Activated naive CD4-positive, alpha-beta T cell treated with anti-CD3 and anti-CD28 coated beads, Interleukin-2, amount 10 ng/mL, durations not matched to agents 7 days and 5 days (primary cell): Measurements from ENCODE around the gene AKAP13.

Experiments used
- CTCF ChIA-PET: fragments of 350-600 bp; sonication (Branson Sonifier 250); formaldehyde crosslinking; loops from one replicate; lab custom pipeline; 2021; ENCODE audit warnings: antibody characterized with exemption; lab: Charles Lee
- DNase-seq: peaks from one replicate; pipeline ENCODE4 v3.0.0-alpha.2; 2020
- H3K27ac Mint-ChIP-seq: one replicate; pipeline ENCODE4 v1.8.0; 2021; ENCODE audit warnings: mild to moderate bottlenecking, moderate library complexity, mixed read lengths
- H3K27me3 Mint-ChIP-seq: one replicate; pipeline ENCODE4 v1.8.0; 2021; ENCODE audit warnings: mild to moderate bottlenecking, mixed read lengths
- H3K36me3 Mint-ChIP-seq: one replicate; pipeline ENCODE4 v1.8.0; 2021; ENCODE audit warnings: mixed read lengths
- H3K4me1 Mint-ChIP-seq: one replicate; pipeline ENCODE4 v1.8.0; 2021; ENCODE audit warnings: mixed read lengths
- H3K4me3 Mint-ChIP-seq: one replicate; pipeline ENCODE4 v1.8.0; 2021; ENCODE audit warnings: mild to moderate bottlenecking, moderate library complexity, mixed read lengths
- H3K9me3 Mint-ChIP-seq: one replicate; pipeline ENCODE4 v1.8.0; 2021; ENCODE audit warnings: mixed read lengths

AKAP13 gene

GRCh38 chr15:85362436-85363081 is 17.8 kb upstream of the AKAP13 start:
- Mint-ChIP-seq H3K4me3 (no peak overlapping the region), H3K4me1 (peaks cover 13% of the 10 kb centered on the region), H3K36me3 (no peaks in the 10 kb centered on the region), H3K9me3 (no peaks in the 10 kb centered on the region), H3K27me3 (peaks cover 25% of the 10 kb centered on the region), H3K27ac (no peak overlapping the region)
- no peak for DNase-seq
- CTCF ChIA-PET, result interaction anchor here (1.8 kb wide), 1 partner anchor 14 kb away, joined by 3 read pairs; no protein-coding TSS in a partner anchor

- Mint-ChIP-seq H3K4me3 (no peak overlapping the region), H3K27ac (no peak overlapping the region), H3K9me3 (no peaks in the 10 kb centered on the region), H3K36me3 (no peaks in the 10 kb centered on the region), H3K27me3 (peaks cover 34% of the 10 kb centered on the region), H3K4me1 (peaks cover 12% of the 10 kb centered on the region)
- CTCF ChIA-PET, result no interaction called here
- no peak for DNase-seq
Measured at GRCh38 chr15:85365980-85366379, 14.4 kb upstream of the AKAP13 start.

GRCh38 chr15:85367741-85368140 is 12.7 kb upstream of the AKAP13 start:
- H3K27ac Mint-ChIP-seq, result no peak overlapping the region
- H3K36me3 Mint-ChIP-seq, result no peaks in the 10 kb centered on the region
- CTCF ChIA-PET, result no interaction called here
- H3K4me3 Mint-ChIP-seq, result no peak overlapping the region
- H3K4me1 Mint-ChIP-seq, result peaks cover 12% of the 10 kb centered on the region
- DNase-seq, result no peak
- peaks cover 29% of the 10 kb centered on the region for H3K27me3 Mint-ChIP-seq
- H3K9me3 Mint-ChIP-seq, result no peaks in the 10 kb centered on the region

DNA sequence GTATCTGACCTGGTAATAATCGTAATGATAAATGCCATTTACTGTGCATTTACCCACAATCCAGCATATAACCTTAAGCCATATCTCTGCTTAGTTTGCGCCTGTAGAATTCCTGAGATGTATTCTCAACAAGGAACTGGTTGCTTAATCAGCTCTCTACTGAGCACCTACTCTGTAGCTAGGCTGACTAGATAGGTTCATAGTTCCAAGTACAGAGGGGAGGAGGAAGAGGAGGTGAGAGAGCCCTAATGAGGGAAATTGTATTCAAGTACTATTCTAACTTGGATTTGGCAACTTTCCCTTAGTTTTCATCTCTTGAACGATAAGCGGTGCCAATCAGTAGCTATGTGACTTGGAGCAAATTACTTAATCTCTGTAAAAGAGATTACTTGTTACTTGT is 5.6 kb upstream of the AKAP13 start:
- no peak for DNase-seq
- Mint-ChIP-seq H3K27me3 (peaks cover 9% of the 10 kb centered on the region), H3K4me1 (peaks cover 33% of the 10 kb centered on the region), H3K36me3 (peaks cover 4% of the 10 kb centered on the region), H3K9me3 (no peaks in the 10 kb centered on the region), H3K4me3 (no peak overlapping the region), H3K27ac (no peak overlapping the region)
- CTCF ChIA-PET, result interaction anchor here (1.4 to 1.9 kb wide), 2 partner anchors 39 to 57 kb away, joined by 3 to 6 read pairs; no protein-coding TSS in a partner anchor

GRCh38 chr15:85377269-85377668 is 3.1 kb upstream of the AKAP13 start:
- Mint-ChIP-seq H3K27me3 (no peaks in the 10 kb centered on the region), H3K36me3 (peaks cover 6% of the 10 kb centered on the region), H3K4me3 (no peak overlapping the region), H3K4me1 (peaks cover 42% of the 10 kb centered on the region), H3K27ac (peak overlapping the region; percentile 31), H3K9me3 (no peaks in the 10 kb centered on the region)
- CTCF ChIA-PET, result interaction anchor here (1.3 to 2.2 kb wide), 3 partner anchors 14 to 46 kb away, joined by 3 to 10 read pairs (median 3); no protein-coding TSS in a partner anchor
- no peak for DNase-seq

DNA sequence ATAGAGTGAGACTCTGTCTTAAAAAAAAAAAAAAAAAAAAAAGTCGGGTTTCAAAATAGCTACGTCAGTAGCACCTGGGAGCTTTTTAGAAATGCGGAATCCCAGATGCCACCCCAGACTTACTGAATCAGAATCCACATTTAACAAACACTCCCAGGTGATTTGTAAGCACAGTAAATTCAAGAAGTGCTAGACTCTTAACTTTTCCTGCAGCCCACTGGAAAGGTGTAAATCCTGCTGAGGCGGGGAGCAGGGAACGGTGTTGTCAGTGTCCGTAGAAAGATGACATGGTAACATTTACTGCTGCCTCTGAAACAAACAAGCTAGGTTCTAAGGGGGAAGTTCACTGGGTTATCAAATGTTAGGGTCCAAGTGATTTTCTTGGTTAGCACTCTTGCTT is 2.4 kb upstream of the AKAP13 start:
- DNase-seq, result no peak
- Mint-ChIP-seq H3K9me3 (no peaks in the 10 kb centered on the region), H3K27ac (no peak overlapping the region), H3K4me3 (no peak overlapping the region), H3K36me3 (peaks cover 11% of the 10 kb centered on the region), H3K27me3 (no peaks in the 10 kb centered on the region), H3K4me1 (peaks cover 50% of the 10 kb centered on the region)
- CTCF ChIA-PET, result interaction anchor here (1.4 to 2.9 kb wide), 3 partner anchors 36 to 60 kb away, joined by 3 to 10 read pairs (median 10); no protein-coding TSS in a partner anchor

DNA sequence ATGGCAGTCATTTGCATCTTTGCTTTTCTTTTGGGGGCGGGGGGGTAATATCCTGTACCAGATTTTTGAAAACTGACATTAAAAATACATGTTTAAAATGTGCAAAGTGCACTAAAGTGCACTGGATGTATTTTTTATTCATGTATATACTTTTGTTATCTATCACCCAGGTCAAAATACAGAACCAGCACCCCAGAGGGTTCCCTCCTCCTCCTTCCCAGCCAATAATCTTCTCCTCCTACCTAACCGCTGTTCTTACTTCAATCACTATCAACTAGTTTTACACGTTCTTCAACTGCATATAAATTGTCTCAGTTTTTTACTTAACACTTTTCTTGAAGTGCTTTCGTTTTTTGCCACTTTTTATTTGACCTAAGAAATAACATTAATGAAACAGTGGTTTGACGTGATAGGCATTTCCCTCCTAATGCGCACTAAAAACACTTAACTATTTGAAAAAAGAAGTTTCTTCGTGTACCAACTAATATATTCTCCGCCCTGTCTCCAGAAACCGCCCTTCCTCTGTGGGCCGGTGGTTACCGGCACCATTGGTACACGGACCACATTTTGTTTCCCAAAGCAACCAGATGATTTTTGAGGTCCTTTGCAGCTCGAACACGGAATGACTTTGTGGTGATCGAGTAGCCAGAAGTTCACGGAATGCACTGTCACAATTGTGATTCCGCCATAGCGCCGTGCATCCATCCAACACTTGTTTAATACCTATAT is 836 bp upstream of the AKAP13 start:
- peak; percentile 74 for DNase-seq
- Mint-ChIP-seq H3K9me3 (no peaks in the 10 kb centered on the region), H3K4me3 (peak overlapping the region; percentile 76)

DNA sequence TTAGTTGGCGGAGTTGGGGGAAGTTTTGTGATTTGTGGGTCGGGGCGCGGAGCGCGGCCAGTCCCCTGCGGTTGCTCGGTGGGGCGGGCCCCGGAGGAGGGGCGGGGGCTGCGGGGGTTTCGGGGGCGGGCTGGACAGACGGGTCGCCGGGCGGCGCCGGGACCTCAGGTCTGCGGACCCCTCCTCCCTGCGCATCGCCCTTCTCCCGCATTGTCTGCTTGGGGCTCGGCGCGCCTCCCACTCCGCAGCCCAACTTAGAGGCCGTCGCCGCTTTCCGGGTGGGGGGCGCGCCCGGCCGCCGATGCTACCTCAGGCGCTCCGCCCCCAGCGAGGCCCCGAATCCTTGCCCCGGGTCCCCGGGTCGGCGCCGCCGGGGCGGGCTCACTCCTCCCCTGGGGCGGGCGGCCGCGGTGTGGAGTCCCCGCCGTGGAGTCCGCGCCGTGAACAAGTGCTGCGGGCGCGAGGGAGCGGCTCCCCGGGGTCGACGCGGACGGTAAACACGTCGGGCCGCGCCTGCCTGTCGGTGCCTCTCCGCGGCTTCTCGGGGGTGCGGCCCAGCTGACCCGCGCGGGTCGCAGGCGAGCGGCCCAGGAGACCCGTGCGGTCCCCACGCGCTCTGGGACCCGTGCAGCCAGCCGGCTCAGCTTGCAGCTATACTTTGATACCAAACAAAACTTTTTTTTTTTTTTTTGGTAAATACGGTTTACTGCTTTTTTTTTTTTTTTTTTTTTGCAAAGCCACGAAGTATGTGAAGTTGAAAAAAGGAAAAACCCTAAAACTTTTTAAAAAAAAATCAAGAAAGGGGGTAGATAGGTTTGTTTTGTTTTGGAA is 624 bp downstream of the AKAP13 start:
- no peaks in the 10 kb centered on the region for H3K9me3 Mint-ChIP-seq
- H3K27me3 Mint-ChIP-seq, result no peaks in the 10 kb centered on the region
- peak overlapping the region; percentile 76 for H3K4me3 Mint-ChIP-seq
- peak overlapping the region; percentile 97 for H3K27ac Mint-ChIP-seq
- CTCF ChIA-PET, result interaction anchor here (0.6 to 3.8 kb wide), 9 partner anchors 32 to 85 kb away, joined by 3 to 18 read pairs (median 4); no protein-coding TSS in a partner anchor
- peaks cover 28% of the 10 kb centered on the region for H3K36me3 Mint-ChIP-seq
- peaks cover 69% of the 10 kb centered on the region for H3K4me1 Mint-ChIP-seq
- peak; percentile 74 for DNase-seq

More for the DNA sequence above, 836 bp upstream of the AKAP13 start:
- Mint-ChIP-seq H3K4me1 (peaks cover 63% of the 10 kb centered on the region), H3K27ac (peak overlapping the region; percentile 97), H3K36me3 (peaks cover 23% of the 10 kb centered on the region), H3K27me3 (no peaks in the 10 kb centered on the region)
- CTCF ChIA-PET, result interaction anchor here (0.7 to 3.8 kb wide), 6 partner anchors 16 to 247 kb away, joined by 3 to 18 read pairs (median 4); no protein-coding TSS in a partner anchor

DNA sequence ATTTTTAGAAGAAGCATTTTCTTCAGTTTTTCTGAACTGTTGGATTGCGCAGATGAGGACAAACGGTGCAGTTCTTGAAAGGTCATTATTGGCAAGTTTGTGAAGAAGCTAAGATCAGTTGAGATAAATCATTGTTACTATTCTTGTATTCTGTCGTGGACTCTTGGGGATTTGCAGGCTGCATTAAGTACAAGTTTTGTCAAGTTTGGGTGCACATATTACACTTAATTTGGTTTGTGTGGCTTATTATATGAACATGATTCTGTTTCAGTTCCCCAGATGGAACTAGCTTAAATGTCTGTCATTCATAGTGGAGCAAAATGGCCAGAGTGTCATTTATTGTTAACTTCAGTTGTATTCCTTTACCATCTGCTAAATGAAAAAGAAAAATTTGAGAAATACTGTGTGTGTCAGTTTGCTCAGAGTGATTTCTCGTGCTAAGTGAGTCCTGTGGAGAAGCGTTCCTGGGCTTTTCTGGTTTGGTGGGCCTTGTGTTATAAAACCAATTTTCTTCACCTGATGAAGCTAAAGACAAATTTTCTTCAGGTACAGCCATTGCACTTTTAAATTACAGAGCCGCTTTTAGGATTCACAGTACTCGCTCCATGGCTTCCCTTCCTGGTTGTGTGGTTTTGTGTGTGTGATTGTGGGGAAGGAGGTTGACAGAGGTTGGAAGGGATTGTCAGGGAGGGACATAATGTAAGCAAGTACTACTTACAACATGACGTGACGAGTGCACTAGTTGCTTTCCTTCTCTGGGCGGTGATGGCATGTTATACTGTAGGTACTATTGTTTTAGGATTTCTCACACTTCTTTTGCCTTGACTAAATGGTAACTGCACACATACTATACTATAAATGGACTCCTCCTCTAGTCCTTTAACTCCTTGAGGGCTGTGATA is 1.7 kb downstream of the AKAP13 start:
- peak overlapping the region; percentile 76 for H3K4me3 Mint-ChIP-seq
- no peak for DNase-seq
- H3K27me3 Mint-ChIP-seq, result no peaks in the 10 kb centered on the region
- peak overlapping the region; percentile 78 for H3K27ac Mint-ChIP-seq
- no peaks in the 10 kb centered on the region for H3K9me3 Mint-ChIP-seq
- peaks cover 33% of the 10 kb centered on the region for H3K36me3 Mint-ChIP-seq
- H3K4me1 Mint-ChIP-seq, result peaks cover 64% of the 10 kb centered on the region
- CTCF ChIA-PET, result interaction anchor here (0.6 to 3.8 kb wide), 5 partner anchors 31 to 86 kb away, joined by 3 to 18 read pairs (median 4); no protein-coding TSS in a partner anchor

DNA sequence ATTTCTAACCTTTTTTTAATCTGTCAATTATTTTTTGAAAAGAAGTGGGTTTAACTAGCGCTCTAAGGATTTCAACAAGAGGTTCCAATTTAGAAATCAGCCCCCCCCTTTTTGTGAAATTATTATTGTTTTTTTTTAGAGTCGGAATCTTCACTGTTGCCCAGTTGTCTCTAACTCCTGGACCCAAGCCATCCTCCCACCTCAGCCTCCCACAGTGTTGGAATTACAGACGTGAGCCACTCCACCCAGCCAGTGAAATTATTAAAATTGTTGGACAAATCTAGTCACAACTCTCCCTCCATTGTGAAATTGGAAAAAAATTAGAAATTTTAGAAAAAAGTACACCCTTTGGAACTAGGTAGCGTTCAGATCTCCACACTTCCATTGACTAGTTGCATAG is 2.5 kb downstream of the AKAP13 start:
- Mint-ChIP-seq H3K27me3 (no peaks in the 10 kb centered on the region), H3K27ac (no peak overlapping the region), H3K36me3 (peaks cover 32% of the 10 kb centered on the region), H3K4me3 (peak overlapping the region; percentile 27), H3K9me3 (no peaks in the 10 kb centered on the region), H3K4me1 (peaks cover 64% of the 10 kb centered on the region)
- CTCF ChIA-PET, result interaction anchor here (0.8 to 1.5 kb wide), 2 partner anchors 21 to 31 kb away, joined by 3 to 9 read pairs; no protein-coding TSS in a partner anchor
- no peak for DNase-seq

DNA sequence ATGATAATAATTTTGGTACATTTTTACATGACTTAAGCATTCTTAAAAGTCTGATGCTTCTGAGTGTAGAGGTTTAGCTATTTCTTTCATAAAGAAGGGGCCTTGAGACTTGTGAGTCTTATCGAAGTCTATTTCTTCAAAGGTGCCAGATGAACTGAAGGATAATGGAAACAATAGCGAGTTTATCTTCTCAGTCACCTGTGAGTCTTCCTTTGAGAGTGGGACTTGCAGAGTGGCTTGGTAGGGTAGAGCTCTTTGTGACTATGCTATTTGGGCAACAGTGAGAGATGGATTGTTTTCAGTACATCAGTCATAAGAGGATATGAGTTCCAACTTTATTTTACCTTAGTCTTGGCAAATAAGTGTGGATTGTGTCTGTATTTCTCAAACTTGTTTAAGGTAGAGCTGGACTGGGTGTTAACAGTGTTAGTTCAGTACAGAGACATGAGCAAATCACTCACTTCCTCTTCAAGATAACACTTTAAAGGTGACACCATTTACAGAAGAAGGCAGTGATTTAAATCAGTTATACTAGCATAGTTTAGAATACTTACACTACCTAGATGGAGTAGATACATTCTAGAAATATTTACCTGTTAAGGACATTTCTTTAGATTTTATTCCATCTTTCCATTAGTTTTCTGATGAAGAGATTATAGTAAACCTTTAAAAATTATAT is 3.2 kb downstream of the AKAP13 start:
- peaks cover 59% of the 10 kb centered on the region for H3K4me1 Mint-ChIP-seq
- CTCF ChIA-PET, result interaction anchor here (0.8 to 1.5 kb wide), 2 partner anchors 20 to 30 kb away, joined by 3 to 9 read pairs; no protein-coding TSS in a partner anchor
- H3K27me3 Mint-ChIP-seq, result no peaks in the 10 kb centered on the region
- H3K36me3 Mint-ChIP-seq, result peaks cover 32% of the 10 kb centered on the region
- no peak for DNase-seq
- H3K27ac Mint-ChIP-seq, result no peak overlapping the region
- no peaks in the 10 kb centered on the region for H3K9me3 Mint-ChIP-seq
- H3K4me3 Mint-ChIP-seq, result peak overlapping the region; percentile 12

DNA sequence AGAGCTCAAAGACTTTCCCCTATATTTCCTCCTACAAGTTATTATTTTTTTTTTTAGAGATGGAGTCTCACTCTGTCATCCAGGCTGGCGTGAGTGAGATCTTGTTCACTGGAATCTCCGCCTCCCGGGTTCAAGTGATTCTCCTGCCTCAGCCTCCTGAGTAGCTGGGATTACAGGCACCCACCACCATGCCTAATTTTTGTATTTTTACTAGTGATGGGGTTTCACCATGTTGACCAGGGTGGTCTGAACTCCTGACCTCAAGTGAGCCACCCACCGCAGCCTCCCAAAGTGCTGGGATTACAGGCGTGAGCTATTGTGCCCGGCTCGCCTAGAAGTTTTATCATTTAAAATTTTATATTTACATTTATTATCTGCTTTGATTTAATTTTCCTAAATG is 5.9 kb downstream of the AKAP13 start:
- Mint-ChIP-seq H3K4me1 (peaks cover 49% of the 10 kb centered on the region), H3K27ac (no peak overlapping the region), H3K9me3 (no peaks in the 10 kb centered on the region), H3K4me3 (no peak overlapping the region), H3K27me3 (no peaks in the 10 kb centered on the region), H3K36me3 (peaks cover 32% of the 10 kb centered on the region)
- CTCF ChIA-PET, result no interaction called here
- DNase-seq, result no peak
